Fibroblast of villous mesenchyme (primary cell): ENCODE results near the gene SSH2. TPM values are rescaled to one million over a fixed set of nuclear protein-coding genes. Genes with fewer than 3 reads are reported as not detected.

ENCODE experiments used
- DNase-seq: peaks from one replicate; pipeline ENCODE4 v3.0.0-alpha.2; 2010; ENCODE audit warnings: low read depth
- H3K4me3 ChIP-seq: 2 replicates; pipeline ENCODE4 v1.5.1; 2011; ENCODE audit warnings: low read depth, mild to moderate bottlenecking, low read length
- CTCF ChIP-seq: IDR thresholded peaks from 2 replicates; pipeline ENCODE4 v1.5.1; 2012; ENCODE audit warnings: low read depth, mild to moderate bottlenecking, low read length; ENCODE audit not compliant: insufficient read depth
- total RNA-seq: library from RNA; depleted of rRNA; stranded (reverse); fragments of >200 nt; gene quantifications from 2 replicates; pipeline ENCODE4 v1.2.3, GENCODE V29; 2012

SSH2 gene
- total RNA-seq, 1 donor = 19.0 TPM

- DNase-seq = no peak
- H3K4me3 ChIP-seq = no peak overlapping the region
- TF ChIP-seq CTCF = no peak
Observed at GRCh38 chr17:29611351-29612093, 318.5 kb downstream of the SSH2 start.

- DNase-seq = no peak
- TF ChIP-seq CTCF = no peak
Observed at GRCh38 chr17:29610395-29610794, 319.6 kb downstream of the SSH2 start.

GRCh38 chr17:29608986-29609385 is 321.0 kb downstream of the SSH2 start:
- no peak overlapping the region for H3K4me3 ChIP-seq
- no peak for TF ChIP-seq CTCF
- DNase-seq = no peak

More at GRCh38 chr17:29610395-29610794, 319.6 kb downstream of the SSH2 start:
- H3K4me3 ChIP-seq = no peak overlapping the region

- TF ChIP-seq CTCF = no peak
- no peak for DNase-seq
- H3K4me3 ChIP-seq = no peak overlapping the region
Observed at GRCh38 chr17:29607557-29608195, 322.4 kb downstream of the SSH2 start.

GRCh38 chr17:29603109-29603674 is 326.8 kb downstream of the SSH2 start:
- TF ChIP-seq CTCF = no peak
- no peak for DNase-seq
- no peak overlapping the region for H3K4me3 ChIP-seq

- no peak overlapping the region for H3K4me3 ChIP-seq
- DNase-seq = no peak
- no peak for TF ChIP-seq CTCF
Observed at GRCh38 chr17:29597361-29598172, 332.5 kb downstream of the SSH2 start.
